ENCODE measurements around the gene MKRN2.
"Not testable (repeated sequence)": the region's sequence is repeated elsewhere in the genome, so short reads cannot be mapped to it uniquely, and the experiment has no call there.

Gene MKRN2

GRCh38 chr3:12586403-12586802, 29.5 kb downstream of the MKRN2 start:
- DNase-seq (ENCODE audit: low read depth in 2 of 3, low spot score in 1 of 3): no peak

- DNase-seq (ENCODE audit: low read depth in 2 of 3, low spot score in 1 of 3): no peak
Measured at GRCh38 chr3:12588039-12589009, 31.4 kb downstream of the MKRN2 start.

DNA sequence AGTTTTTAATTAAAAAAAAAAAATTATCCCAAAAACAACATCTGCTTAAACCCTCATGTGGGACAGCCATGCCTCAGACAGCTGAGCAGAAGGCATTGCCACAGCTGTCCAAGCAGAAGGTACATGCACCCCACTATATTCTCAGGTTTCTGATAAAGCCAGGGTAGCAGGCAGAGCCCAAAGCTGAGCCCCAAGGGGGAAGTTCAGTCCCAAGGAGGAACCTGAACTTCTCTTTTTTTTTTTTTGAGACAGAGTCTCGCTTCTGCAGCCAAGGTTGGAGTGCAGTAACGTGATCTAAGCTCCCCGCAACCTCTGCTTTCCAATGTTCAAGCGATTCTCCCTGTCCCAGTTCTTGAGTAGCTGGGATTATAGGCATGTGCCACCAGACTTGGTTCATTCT, 33.2 kb downstream of the MKRN2 start:
- no peak for DNase-seq (ENCODE audit: low read depth in 2 of 3, low spot score in 1 of 3)

- DNase-seq (ENCODE audit: low read depth in 2 of 3, low spot score in 1 of 3): no peak
Measured at GRCh38 chr3:12591456-12591855, 34.6 kb downstream of the MKRN2 start.

- no peak for DNase-seq (ENCODE audit: low read depth in 2 of 3, low spot score in 1 of 3)
Measured at GRCh38 chr3:12591997-12592715, 35.3 kb downstream of the MKRN2 start.

DNA sequence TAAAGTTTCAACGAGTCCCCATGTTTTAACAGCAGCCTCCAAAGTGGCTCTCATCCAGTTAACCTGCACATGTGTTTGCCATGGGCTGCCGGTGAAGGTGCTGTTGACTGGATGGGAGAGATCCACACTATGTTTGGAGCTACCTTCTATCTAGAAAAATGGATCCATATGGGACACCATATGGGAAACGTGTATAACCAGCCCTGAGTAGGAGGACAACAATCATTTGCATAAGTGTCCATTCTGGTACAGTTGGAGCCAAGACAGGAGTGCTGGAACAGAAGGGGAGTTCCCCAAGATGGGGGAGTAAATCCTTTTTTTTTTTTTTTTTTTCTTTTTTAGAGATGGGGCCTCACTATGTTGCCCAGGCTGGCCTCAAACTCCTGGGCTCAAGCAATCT, 36.6 kb downstream of the MKRN2 start:
- no peak for DNase-seq (ENCODE audit: low read depth in 2 of 3, low spot score in 1 of 3)

GRCh38 chr3:12598890-12599289, 42.0 kb downstream of the MKRN2 start:
- no peak for DNase-seq (ENCODE audit: low read depth in 2 of 3, low spot score in 1 of 3)

DNA sequence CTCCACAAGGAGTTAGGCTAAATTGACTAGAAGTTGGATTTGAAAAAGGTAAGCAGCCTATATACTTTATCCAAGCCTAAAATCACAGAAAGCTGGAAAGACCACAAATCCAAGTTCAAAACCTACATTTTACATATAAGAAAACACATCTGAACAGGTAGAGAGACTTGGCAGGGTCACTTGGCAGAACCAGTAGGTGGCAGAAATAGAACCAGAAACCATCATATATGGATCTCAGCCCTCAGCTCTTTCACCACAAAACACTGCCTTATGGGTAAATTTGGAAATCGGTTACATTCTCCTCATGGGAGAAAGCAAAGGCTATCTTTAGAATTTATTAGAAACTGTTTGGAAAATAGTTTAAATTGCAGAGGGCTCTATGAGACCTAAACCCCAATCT, 44.2 kb downstream of the MKRN2 start:
- no peak for DNase-seq (ENCODE audit: low read depth in 2 of 3, low spot score in 1 of 3)

DNA sequence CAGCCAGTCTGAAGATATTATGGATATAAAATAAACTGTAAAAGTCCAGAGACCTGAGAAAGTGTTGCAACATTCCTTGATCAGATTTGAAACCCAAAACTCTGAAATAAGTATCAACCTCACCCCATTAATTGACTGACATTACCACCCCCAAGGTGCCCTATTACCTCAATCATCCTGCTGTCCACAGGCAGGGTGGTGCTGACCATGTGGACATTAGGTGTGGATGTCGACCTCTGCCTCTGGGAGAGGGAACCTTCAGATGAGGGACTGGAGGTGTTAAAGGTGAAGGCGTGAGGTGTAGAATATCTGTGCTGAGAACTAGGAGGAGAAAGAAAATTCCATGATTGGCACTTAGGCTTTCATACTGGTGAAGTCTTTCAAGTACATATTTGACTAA, 47.1 kb downstream of the MKRN2 start:
- no peak for DNase-seq (ENCODE audit: low read depth in 2 of 3, low spot score in 1 of 3)

- DNase-seq (ENCODE audit: low read depth in 2 of 3, low spot score in 1 of 3): no peak
Measured at GRCh38 chr3:12608376-12608775, 51.5 kb downstream of the MKRN2 start.

DNA sequence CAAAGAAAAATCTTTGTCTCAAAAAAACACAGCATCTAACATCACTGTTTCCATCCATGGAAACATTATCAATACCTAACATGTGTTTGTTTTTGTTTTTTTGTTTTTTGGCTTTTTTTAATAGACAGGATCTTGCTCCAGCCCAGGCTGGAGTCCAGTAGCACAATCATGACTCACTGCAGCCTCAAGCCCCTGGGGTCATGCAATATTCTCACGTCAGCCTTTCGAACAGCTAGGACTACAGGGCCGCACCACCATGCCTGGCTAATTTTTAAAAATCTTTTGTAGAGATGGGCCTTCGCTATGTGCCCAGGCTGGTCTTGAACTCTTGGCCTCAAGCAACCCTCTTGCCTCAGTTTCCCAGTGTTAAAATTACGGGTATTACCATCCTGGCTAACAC, 54.2 kb downstream of the MKRN2 start:
- no peak for DNase-seq (ENCODE audit: low read depth in 2 of 3, low spot score in 1 of 3)

GRCh38 chr3:12612514-12613226, 55.8 kb downstream of the MKRN2 start:
- DNase-seq (ENCODE audit: low read depth in 2 of 3, low spot score in 1 of 3): no peak

- no peak for DNase-seq (ENCODE audit: low read depth in 2 of 3, low spot score in 1 of 3)
Measured at GRCh38 chr3:12613250-12613649, 56.4 kb downstream of the MKRN2 start.

DNA sequence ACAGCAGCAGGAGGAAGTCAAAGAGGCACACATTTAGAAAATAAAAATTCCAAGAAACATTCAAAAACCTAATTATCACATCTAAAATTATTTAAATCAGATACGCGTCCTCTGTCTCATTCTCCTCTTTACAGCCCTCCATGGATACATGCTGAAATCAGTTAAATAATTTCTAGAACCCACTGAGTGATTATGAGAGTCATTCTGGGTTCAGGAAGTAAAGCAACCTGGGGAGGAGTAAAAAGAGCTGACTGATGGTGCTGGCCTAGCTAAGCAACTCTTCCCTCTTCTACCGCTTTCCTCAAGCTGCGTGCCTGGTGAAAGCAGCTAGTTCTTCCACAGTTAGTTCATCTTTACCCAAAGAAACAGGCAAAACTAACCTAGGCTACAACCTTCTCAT, 58.4 kb downstream of the MKRN2 start:
- DNase-seq (ENCODE audit: low read depth in 2 of 3, low spot score in 1 of 3): no peak

DNA sequence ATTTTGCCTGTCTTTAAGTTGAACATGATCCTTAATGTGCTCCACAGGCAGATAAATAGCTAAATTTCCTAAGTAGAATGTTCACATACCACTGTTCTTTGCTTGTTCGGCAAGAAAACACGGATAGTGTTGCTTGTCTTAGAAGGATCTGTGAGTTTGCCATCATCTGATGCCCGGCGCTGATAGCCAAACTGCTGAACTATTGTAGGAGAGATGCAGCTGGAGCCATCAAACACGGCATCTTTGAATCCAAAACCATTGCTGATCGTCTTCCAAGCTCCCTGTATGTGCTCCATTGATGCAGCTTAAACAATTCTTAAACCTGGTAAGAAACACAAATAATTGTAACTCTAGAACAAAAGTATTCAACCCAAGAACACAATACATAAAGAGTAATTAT, 61.5 kb downstream of the MKRN2 start:
- DNase-seq (ENCODE audit: low read depth in 2 of 3, low spot score in 1 of 3): no peak

- DNase-seq (ENCODE audit: low read depth in 2 of 3, low spot score in 1 of 3): no peak
Measured at GRCh38 chr3:12620305-12620704, 63.4 kb downstream of the MKRN2 start.

GRCh38 chr3:12620729-12621128, 63.8 kb downstream of the MKRN2 start:
- no peak for DNase-seq (ENCODE audit: low read depth in 2 of 3, low spot score in 1 of 3)

- no peak for DNase-seq (ENCODE audit: low read depth in 2 of 3, low spot score in 1 of 3)
Measured at GRCh38 chr3:12622335-12622734, 65.4 kb downstream of the MKRN2 start.

GRCh38 chr3:12624056-12624455, 67.2 kb downstream of the MKRN2 start:
- no peak for DNase-seq (ENCODE audit: low read depth in 2 of 3, low spot score in 1 of 3)

- DNase-seq (ENCODE audit: low read depth in 2 of 3, low spot score in 1 of 3): not testable (repeated sequence)
Measured at GRCh38 chr3:12624964-12625363, 68.1 kb downstream of the MKRN2 start.

- no peak for DNase-seq (ENCODE audit: low read depth in 2 of 3, low spot score in 1 of 3)
Measured at GRCh38 chr3:12627370-12627769, 70.5 kb downstream of the MKRN2 start.

DNA sequence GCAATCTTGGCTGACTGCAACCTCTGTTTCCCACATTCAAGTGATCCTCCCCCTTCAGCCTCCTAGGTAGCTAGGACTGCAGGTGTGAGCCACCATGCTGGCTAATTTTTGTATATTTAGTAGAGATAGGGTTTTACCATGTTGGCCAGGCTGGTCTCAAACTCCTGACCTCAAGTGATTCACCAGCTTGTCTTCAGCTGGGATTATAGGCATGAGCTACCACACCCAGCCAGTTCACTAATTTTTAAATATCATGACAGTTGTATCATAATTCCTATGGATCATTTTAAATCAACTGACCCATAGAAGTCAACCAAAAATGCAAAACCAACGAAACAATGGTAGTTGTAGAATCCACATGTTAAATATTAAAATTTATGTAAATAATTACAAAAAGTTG, 71.9 kb downstream of the MKRN2 start:
- no peak for DNase-seq (ENCODE audit: low read depth in 2 of 3, low spot score in 1 of 3)
